ENCODE measurements around the gene LTBP4.

The LTBP4 gene

DNA sequence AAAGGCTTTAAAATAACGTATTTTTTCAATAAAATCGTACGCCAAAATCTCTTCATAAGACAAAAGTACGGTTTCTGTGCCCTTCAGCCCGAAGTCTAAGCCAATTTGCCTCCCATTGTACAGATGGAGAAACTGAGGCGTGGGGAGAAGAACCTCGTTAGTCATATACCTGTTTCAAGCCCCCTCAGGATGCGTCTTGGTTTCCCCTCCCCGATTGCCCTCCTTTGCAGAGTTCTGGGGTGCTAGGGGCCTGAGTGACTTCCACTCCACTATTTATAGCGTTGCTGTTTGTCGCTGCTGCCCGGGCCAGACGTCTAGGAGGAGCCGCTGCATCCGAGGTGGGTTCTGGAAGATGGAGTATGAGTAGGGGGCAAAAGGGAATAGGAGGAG lies 2.3 kb upstream of the LTBP4 start:
- Mint-ChIP-seq H3K9me3 (ENCODE audit: low read depth) (no peaks in the 10 kb centered on the region), H3K4me1 (ENCODE audit: low read depth) (peaks cover 48% of the 10 kb centered on the region), H3K27ac (no peak overlapping the region), H3K36me3 (no peaks in the 10 kb centered on the region), H3K4me3 (peak overlapping the region; percentile 20), H3K27me3 (peaks cover 14% of the 10 kb centered on the region)

DNA sequence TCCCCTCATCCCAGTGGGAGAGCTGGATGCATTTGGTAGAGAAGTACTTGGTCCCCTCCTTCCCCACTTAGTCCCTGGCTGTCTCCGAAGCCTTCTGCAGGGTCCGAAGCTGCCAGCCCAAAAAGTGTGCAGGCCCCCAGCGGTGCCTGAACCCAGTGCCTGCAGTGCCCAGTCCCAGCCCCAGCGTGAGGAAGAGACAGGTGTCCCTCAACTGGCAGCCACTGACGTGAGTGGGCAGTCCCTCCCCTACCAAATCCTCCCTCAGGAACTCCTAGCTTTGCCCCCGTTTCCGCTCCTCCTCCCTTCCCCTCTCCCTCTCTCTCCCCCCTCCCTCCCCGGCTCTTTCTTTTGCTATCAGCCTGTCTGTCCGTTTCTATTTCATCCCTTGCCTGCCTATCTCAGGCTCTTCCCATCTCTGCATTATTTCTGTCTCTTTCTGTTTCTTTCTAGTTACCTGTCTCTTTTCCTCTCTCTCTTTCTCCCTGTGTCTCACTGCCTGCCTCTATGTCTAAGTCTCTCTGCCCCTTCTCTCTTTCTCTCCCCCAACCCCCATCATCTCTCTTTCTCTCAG lies 1.8 kb upstream of the LTBP4 start:
- Mint-ChIP-seq H3K27me3 (peaks cover 14% of the 10 kb centered on the region), H3K4me1 (ENCODE audit: low read depth) (peaks cover 50% of the 10 kb centered on the region), H3K27ac (no peak overlapping the region), H3K36me3 (no peaks in the 10 kb centered on the region), H3K9me3 (ENCODE audit: low read depth) (no peaks in the 10 kb centered on the region), H3K4me3 (peak overlapping the region; percentile 54)

DNA sequence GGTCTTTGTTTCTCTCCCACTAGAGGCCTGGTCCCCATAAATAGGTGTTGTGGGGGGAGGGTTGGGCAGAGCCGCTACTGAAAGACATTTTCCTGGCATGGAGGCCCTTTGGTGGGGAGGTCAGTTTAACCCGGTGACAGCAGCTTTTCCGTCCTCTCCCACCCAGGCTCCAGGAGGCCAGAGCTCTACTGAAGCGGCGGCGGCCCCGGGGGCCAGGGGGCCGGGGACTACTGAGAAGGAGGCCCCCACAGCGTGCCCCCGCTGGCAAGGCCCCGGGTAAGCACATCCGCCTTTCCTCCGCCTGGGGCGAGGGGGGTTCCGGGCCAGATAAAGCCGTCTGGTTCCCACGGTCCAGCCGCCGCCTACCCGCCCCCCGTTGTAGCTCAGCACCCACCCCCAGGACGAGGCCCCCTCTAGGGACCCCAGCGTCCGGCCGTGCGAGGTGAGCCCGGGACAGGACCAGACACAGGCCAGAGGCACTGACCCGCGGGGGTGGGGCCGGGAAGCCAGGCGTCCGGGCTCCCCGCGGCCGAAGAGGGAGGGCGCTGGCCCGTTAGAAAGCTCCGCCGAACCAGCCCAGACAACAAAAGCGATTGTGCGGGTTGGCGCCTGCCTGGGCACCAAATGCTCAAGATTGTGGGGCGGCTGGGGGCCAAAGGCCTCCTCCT lies 1.1 kb upstream of the LTBP4 start:
- Mint-ChIP-seq H3K4me1 (ENCODE audit: low read depth) (peaks cover 46% of the 10 kb centered on the region), H3K27me3 (peaks cover 14% of the 10 kb centered on the region), H3K4me3 (peak overlapping the region; percentile 73), H3K27ac (no peak overlapping the region), H3K9me3 (ENCODE audit: low read depth) (no peaks in the 10 kb centered on the region), H3K36me3 (no peaks in the 10 kb centered on the region)

DNA sequence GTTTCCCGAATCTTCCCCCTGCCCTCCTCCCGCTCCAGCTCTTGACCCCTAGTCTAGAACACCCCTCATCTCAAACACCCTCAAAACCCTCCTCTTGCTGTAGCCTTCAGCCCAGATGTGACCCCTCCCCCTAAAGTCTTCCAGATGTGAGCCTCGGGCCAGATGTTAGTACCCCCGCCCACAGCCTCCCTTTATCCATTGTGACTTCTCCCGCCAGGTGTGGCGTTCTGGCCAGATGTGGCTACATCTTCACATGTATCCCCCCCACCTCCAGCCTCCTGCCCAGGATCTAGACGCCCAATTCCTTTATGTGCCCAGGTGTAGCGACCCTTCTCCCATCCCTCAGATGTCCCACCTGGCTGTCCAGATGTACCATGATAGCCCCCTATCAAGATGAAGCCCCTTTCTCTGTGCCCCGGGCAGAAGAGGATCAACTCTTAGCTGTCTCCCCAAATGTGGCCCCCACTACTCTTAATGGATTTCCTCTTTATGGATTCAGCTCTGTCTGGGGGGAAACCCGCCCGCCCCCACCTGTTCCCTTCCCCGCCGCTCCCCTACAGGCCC lies 517 bp upstream of the LTBP4 start:
- H3K9me3 Mint-ChIP-seq (ENCODE audit: low read depth), result no peaks in the 10 kb centered on the region
- peaks cover 49% of the 10 kb centered on the region for H3K4me1 Mint-ChIP-seq (ENCODE audit: low read depth)
- no peak overlapping the region for H3K27ac Mint-ChIP-seq
- H3K36me3 Mint-ChIP-seq, result no peaks in the 10 kb centered on the region
- H3K27me3 Mint-ChIP-seq, result peaks cover 14% of the 10 kb centered on the region
- H3K4me3 Mint-ChIP-seq, result peak overlapping the region; percentile 73

DNA sequence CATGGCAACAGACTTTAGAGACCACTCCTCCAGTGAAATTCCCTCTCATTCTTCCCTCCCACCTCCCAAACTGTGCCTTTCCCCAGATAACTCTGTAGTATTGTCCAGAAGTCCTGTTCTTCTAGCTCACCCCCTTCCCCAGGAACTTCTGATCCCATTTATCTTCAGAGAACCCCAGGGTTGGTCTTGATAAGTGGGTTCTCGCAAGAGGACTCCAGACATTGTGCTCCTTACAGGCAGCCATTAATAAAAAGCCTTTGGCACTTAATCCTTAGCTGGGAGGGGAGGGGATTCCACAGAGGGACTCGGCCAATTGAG lies 1.9 kb downstream of the LTBP4 start:
- Mint-ChIP-seq H3K27me3 (peaks cover 10% of the 10 kb centered on the region), H3K27ac (no peak overlapping the region), H3K36me3 (no peaks in the 10 kb centered on the region), H3K4me3 (peak overlapping the region; percentile 43), H3K9me3 (ENCODE audit: low read depth) (no peaks in the 10 kb centered on the region), H3K4me1 (ENCODE audit: low read depth) (peaks cover 55% of the 10 kb centered on the region)

DNA sequence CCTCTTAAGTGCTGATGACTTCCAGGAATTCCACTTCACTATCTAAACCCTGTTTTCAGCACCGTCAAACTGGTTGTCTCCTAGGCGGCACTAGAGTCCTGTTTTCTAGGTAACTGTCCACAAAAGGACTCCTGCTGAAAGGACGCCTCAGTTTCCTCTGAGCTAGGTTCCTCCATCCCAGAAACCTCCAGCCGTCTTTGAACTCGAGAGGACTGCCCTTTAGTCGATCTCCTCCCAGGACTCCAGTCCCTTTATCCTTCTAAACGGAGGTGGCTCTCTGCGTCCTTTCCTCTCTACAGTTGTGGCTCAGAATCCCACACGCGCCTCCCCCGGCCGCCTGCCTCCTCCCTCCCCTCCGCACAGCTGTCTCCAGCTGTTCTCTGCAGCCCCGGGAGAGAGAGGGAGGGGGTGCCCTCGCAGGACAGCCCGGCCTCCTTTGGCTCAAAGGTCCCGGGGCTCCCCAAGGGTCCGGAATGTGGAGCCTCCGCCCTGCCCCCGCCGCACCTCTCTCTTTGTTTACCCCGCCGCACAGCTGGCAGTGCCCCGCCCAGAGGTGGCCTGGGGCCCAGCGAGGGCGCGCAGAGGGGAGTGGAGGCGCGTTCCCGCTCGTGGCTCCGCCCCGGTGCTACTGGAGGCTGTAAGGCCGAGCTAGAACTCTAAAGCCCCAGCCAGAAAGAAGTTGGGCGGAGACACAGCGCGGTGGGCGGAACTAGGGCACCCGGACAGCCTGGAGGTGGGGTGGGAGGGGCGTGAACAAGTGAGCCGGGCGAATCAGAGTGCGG lies 2.4 kb downstream of the LTBP4 start:
- Mint-ChIP-seq H3K27me3 (peaks cover 10% of the 10 kb centered on the region), H3K36me3 (no peaks in the 10 kb centered on the region), H3K9me3 (ENCODE audit: low read depth) (no peaks in the 10 kb centered on the region), H3K27ac (peak overlapping the region; percentile 73), H3K4me3 (peak overlapping the region; percentile 83), H3K4me1 (ENCODE audit: low read depth) (peaks cover 53% of the 10 kb centered on the region)

DNA sequence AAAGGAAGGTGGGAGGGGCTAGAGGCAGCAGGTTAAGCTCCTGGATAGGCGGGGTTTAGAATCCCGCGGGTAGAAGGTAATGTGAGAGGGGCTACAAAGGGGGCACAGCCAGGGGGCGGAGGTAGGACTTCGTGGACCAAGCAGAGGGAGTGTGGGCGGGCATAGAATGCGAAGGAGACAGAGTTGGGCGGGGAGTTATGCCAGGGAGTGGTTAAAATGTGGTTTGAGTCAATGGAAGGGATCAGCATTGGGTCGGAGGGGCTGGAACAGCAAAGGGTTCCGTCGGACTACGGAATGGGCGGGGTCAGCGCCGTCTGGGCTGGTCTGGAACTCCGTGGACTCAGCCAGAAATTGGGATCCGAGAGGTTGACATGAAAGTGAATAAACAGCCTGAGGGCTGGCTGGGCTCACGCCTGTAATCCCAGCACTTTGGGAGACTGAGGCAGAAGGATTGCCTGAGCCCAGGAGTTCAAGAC lies 3.0 kb downstream of the LTBP4 start:
- H3K4me1 Mint-ChIP-seq (ENCODE audit: low read depth), result peaks cover 54% of the 10 kb centered on the region
- peak overlapping the region; percentile 73 for H3K27ac Mint-ChIP-seq
- H3K4me3 Mint-ChIP-seq, result peak overlapping the region; percentile 83
- no peaks in the 10 kb centered on the region for H3K9me3 Mint-ChIP-seq (ENCODE audit: low read depth)
- H3K36me3 Mint-ChIP-seq, result no peaks in the 10 kb centered on the region
- H3K27me3 Mint-ChIP-seq, result peaks cover 7% of the 10 kb centered on the region

DNA sequence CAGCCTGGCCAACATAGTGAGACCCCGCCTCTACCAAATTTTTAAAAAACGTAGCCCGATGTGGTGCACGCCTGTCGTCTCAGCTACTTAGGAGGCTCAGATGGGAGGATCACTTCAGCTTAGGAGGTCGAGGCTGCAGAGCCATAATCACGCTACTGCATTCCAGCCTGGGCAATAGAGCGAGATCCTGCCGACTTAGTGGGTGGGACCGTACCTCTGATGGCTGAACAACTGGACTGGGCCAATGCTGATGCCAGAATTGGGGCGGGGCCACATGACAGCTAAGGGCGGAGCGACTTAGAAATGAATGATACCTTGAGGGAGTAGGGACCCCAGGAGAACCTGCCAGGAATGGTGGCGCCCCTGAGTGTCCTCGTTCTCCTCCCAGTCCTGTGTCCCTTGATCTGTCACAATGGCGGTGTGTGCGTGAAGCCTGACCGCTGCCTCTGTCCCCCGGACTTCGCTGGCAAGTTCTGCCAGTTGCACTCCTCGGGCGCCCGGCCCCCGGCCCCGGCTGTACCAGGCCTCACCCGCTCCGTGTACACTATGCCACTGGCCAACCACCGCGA lies 3.6 kb downstream of the LTBP4 start:
- peak overlapping the region; percentile 83 for H3K4me3 Mint-ChIP-seq
- H3K9me3 Mint-ChIP-seq (ENCODE audit: low read depth), result no peaks in the 10 kb centered on the region
- peaks cover 4% of the 10 kb centered on the region for H3K27me3 Mint-ChIP-seq
- no peaks in the 10 kb centered on the region for H3K36me3 Mint-ChIP-seq
- H3K4me1 Mint-ChIP-seq (ENCODE audit: low read depth), result peaks cover 49% of the 10 kb centered on the region
- H3K27ac Mint-ChIP-seq, result peak overlapping the region; percentile 86

DNA sequence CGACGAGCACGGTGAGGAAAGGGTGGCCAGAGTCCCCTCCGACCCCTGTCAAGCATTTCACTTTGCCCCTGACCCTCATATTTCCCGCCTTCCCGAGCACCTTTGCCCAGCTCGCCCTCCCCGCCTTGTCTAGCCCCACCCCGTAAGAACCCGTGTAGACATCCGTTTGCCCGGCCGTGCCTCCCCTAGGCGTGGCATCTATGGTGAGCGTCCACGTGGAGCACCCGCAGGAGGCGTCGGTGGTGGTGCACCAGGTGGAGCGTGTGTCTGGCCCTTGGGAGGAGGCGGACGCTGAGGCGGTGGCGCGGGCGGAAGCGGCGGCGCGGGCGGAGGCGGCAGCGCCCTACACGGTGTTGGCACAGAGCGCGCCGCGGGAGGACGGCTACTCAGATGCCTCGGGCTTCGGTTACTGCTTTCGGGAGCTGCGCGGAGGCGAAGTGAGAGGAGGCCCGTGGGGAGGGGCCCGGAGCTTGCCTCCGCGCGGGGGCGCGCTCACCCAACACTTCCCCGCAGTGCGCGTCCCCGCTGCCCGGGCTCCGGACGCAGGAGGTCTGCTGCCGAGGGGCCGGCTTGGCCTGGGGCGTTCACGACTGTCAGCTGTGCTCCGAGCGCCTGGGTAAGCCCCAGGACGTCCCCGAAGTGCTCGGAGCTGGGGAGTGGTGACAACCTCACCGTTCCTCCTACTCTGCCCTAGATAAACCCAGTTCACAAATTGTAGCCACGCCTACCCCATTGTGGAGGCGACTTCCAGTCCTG lies 4.2 kb downstream of the LTBP4 start:
- peaks cover 52% of the 10 kb centered on the region for H3K4me1 Mint-ChIP-seq (ENCODE audit: low read depth)
- H3K36me3 Mint-ChIP-seq, result no peaks in the 10 kb centered on the region
- no peaks in the 10 kb centered on the region for H3K9me3 Mint-ChIP-seq (ENCODE audit: low read depth)
- H3K27me3 Mint-ChIP-seq, result peaks cover 4% of the 10 kb centered on the region
- H3K4me3 Mint-ChIP-seq, result peak overlapping the region; percentile 87
- peak overlapping the region; percentile 86 for H3K27ac Mint-ChIP-seq

DNA sequence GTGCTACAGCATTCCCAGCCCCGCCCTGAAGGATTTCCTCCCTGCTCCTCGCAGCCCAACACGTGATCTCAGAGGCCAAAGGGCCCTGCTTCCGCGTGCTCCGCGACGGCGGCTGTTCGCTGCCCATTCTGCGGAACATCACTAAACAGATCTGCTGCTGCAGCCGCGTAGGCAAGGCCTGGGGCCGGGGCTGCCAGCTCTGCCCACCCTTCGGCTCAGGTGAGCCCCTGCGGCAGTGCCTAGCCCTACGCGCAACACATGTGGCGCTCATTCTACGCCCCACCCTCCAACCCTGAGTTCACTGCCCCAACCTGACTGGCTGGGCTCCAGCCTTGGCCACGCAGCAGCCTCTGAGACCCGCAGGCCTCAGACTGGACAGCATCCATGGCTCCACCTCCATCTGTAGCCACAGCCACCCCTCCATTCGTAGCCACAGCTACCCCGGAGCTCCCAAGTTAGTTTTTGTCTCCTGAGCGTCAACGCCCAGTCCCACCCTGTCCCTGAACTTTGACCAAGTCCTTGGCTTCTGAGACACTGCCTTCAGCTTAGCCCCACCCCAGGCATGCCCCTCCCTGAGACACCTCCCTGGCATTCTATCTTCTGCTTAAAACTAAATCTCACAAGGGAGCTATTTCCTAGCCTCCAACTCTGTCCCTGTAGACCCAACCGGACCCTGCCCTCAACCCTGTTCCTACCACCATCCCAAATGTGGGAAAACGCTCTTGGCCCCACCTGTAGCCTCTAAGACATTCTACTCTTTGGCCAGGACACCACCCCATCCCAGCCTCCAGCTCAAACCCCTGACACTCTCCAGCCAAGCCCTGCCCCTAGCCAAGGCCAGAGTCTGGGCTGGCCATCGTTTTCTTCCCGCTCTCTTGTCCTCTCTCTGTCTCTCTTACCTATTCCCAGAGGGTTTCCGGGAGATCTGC lies 6.4 kb downstream of the LTBP4 start:
- Mint-ChIP-seq H3K4me1 (ENCODE audit: low read depth) (peaks cover 55% of the 10 kb centered on the region), H3K27ac (peak overlapping the region; percentile 59), H3K9me3 (ENCODE audit: low read depth) (no peaks in the 10 kb centered on the region), H3K36me3 (no peaks in the 10 kb centered on the region), H3K4me3 (peak overlapping the region; percentile 68), H3K27me3 (no peaks in the 10 kb centered on the region)

DNA sequence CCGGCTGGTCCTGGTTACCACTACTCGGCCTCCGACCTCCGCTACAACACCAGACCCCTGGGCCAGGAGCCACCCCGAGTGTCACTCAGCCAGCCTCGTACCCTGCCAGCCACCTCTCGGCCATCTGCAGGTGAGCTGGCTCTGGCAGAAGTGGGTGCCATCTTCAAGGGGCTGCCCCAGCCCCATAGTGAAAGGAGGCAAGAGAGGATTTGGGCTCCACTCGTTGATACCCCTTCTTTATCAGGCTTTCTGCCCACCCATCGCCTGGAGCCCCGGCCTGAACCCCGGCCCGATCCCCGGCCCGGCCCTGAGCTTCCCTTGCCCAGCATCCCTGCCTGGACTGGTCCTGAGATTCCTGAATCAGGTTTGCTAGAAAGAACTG lies 7.1 kb downstream of the LTBP4 start:
- H3K27ac Mint-ChIP-seq, result no peak overlapping the region
- H3K4me3 Mint-ChIP-seq, result peak overlapping the region; percentile 68
- H3K27me3 Mint-ChIP-seq, result no peaks in the 10 kb centered on the region
- H3K4me1 Mint-ChIP-seq (ENCODE audit: low read depth), result peaks cover 57% of the 10 kb centered on the region
- H3K36me3 Mint-ChIP-seq, result no peaks in the 10 kb centered on the region
- H3K9me3 Mint-ChIP-seq (ENCODE audit: low read depth), result no peaks in the 10 kb centered on the region

DNA sequence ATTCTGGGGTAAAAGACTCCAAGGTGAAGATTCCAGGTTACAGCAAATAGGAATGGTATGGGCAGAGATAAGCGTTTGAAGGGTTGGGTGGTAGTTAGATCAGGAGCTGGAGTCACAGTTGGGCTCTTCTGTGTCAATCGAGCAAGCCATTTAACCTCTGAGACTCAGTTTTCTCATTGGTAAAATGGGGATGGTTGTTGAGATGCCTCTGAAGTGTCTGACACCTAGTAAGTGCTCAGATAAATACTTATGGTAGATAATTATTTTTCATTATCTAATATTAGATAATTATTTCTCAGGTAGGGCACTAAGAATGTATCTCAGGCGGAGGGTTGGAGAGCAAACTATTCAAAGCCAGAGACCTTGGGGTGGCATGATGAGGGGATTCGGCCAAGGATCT lies 7.8 kb downstream of the LTBP4 start:
- H3K27me3 Mint-ChIP-seq, result no peaks in the 10 kb centered on the region
- H3K27ac Mint-ChIP-seq, result peak overlapping the region; percentile 71
- H3K36me3 Mint-ChIP-seq, result no peaks in the 10 kb centered on the region
- peaks cover 58% of the 10 kb centered on the region for H3K4me1 Mint-ChIP-seq (ENCODE audit: low read depth)
- no peaks in the 10 kb centered on the region for H3K9me3 Mint-ChIP-seq (ENCODE audit: low read depth)
- peak overlapping the region; percentile 89 for H3K4me3 Mint-ChIP-seq

DNA sequence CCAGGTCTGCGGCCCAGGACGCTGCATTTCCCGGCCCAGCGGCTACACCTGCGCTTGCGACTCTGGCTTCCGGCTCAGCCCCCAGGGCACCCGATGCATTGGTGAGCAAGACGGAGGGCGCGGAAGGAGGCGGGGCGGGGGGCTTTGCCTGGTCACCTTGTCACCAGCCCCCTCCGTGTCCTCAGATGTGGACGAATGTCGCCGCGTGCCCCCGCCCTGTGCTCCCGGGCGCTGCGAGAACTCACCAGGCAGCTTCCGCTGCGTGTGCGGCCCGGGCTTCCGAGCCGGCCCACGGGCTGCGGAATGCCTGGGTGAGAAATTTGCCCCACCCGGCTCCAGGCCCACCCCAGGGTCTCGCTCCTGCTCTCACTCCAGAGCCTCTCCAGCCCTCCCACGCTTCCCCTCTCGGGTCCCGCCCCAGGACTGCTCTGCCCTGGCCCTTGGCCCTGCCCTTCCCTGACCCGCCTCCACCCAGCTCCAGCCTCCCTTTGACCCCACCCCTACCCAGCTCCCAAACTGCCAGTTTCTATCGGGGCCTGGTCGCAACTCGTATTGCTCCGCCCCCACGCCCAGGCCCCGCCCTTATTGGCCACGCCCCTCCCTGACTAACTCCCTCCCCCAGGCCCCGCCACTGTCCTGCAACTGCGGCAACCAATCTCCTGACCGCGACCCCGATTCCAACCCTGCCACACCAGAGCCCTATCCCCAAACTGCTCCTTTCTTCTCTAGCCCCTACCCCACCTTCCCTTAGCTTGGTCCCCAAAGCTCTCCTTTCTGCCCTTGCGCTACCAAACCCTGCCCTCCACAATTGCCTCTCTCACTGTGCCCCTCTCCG lies 8.6 kb downstream of the LTBP4 start:
- Mint-ChIP-seq H3K27me3 (no peaks in the 10 kb centered on the region), H3K4me3 (peak overlapping the region; percentile 89), H3K9me3 (ENCODE audit: low read depth) (no peaks in the 10 kb centered on the region), H3K4me1 (ENCODE audit: low read depth) (peaks cover 53% of the 10 kb centered on the region), H3K36me3 (no peaks in the 10 kb centered on the region), H3K27ac (peak overlapping the region; percentile 96)

All from activated naive CD8-positive, alpha-beta T cell (primary cell).